WERI-Rb-1 (cell line): ENCODE data around the gene AEBP1.

Source experiments
- DNase-seq: peaks from one replicate; pipeline ENCODE4 v3.0.0-alpha.2; 2020
- H3K27ac ChIP-seq: fragments of 250-450 bp; sonication (Bioruptor Pico); 2 replicates; pipeline ENCODE4 v1.5.1; 2020; ENCODE audit warnings: mild to moderate bottlenecking, moderate library complexity
- H3K27me3 ChIP-seq: fragments of 250-450 bp; sonication (Bioruptor Pico); 2 replicates; pipeline ENCODE4 v1.5.1; 2021; ENCODE audit warnings: mild to moderate bottlenecking, low read depth, moderate library complexity; ENCODE audit not compliant: insufficient read depth, severe bottlenecking
- H3K36me3 ChIP-seq: fragments of 250-450 bp; sonication (Bioruptor Pico); 2 replicates; pipeline ENCODE4 v1.5.1; 2020; ENCODE audit warnings: mild to moderate bottlenecking, moderate library complexity
- H3K4me3 ChIP-seq: 2 replicates; pipeline ENCODE4 v1.5.1; 2011; ENCODE audit warnings: low read depth, mild to moderate bottlenecking, control low read depth, low read length
- H3K9me3 ChIP-seq: fragments of 250-450 bp; sonication (Bioruptor Pico); 2 replicates; pipeline ENCODE4 v1.5.1; 2021; ENCODE audit warnings: mild to moderate bottlenecking, moderate library complexity; ENCODE audit not compliant: severe bottlenecking
- CTCF ChIP-seq: IDR thresholded peaks from 2 replicates; pipeline ENCODE4 v1.5.1; 2011; ENCODE audit warnings: low read depth, mild to moderate bottlenecking, control low read depth, inconsistent platforms, low read length

AEBP1 gene

GRCh38 chr7:44062903-44063295, 41.2 kb upstream of the AEBP1 start:
- Histone ChIP-seq H3K9me3 (no peaks in the 10 kb centered on the region), H3K27me3 (no peaks in the 10 kb centered on the region), H3K36me3 (peaks cover 45% of the 10 kb centered on the region), H3K27ac (no peak overlapping the region), H3K4me3 (no peak overlapping the region)
- no peak for TF ChIP-seq CTCF
- no peak for DNase-seq

- H3K4me3 ChIP-seq = no peak overlapping the region
- no peak overlapping the region for H3K27ac ChIP-seq
- H3K27me3 ChIP-seq = no peaks in the 10 kb centered on the region
- DNase-seq = no peak
- H3K36me3 ChIP-seq = peaks cover 39% of the 10 kb centered on the region
- no peaks in the 10 kb centered on the region for H3K9me3 ChIP-seq
- no peak for TF ChIP-seq CTCF
Observed at GRCh38 chr7:44063547-44063893, 40.6 kb upstream of the AEBP1 start.

DNA sequence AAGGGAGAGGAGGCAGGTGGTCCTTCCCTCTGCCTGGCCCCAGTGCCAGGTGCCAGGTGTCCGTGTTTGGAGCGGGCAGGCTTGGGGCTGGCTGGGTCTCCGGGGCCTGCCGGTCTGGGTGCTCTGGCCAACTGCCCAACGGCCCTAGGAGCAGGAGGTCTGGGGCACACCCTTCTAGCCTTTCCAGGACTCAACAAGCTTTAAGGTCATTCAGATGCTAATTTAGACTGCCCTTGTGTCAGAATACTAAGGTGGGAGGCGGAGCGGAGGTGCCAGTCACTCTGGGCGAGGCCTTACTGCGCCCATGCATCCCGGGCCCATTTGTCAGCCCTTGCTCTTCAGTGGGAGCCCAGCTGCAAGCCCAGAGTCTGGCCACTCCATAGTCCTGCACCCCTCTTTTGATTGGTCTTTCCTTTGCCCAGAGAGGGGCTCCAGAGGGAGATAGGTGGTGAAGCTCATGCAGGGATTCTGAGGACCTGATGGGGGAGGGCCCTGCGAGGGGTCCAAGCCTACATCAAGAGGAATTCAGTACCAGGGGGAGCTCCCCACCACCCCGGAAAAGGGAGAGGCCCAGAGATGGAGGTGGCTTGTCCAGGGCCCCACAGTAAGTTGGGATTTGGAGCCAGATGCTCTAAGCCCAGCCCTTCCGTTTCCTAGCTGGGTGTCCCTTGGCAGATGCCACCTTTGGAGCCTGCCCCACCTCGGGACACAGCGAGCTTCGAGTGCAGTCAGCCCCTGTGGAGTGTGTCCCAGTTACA, 40.1 kb upstream of the AEBP1 start:
- Histone ChIP-seq H3K27ac (peak overlapping the region; percentile 62; the same call in 1 of the 2 replicates), H3K9me3 (no peaks in the 10 kb centered on the region), H3K27me3 (no peaks in the 10 kb centered on the region), H3K36me3 (peaks cover 33% of the 10 kb centered on the region), H3K4me3 (no peak overlapping the region)
- no peak for TF ChIP-seq CTCF
- no peak for DNase-seq

DNA sequence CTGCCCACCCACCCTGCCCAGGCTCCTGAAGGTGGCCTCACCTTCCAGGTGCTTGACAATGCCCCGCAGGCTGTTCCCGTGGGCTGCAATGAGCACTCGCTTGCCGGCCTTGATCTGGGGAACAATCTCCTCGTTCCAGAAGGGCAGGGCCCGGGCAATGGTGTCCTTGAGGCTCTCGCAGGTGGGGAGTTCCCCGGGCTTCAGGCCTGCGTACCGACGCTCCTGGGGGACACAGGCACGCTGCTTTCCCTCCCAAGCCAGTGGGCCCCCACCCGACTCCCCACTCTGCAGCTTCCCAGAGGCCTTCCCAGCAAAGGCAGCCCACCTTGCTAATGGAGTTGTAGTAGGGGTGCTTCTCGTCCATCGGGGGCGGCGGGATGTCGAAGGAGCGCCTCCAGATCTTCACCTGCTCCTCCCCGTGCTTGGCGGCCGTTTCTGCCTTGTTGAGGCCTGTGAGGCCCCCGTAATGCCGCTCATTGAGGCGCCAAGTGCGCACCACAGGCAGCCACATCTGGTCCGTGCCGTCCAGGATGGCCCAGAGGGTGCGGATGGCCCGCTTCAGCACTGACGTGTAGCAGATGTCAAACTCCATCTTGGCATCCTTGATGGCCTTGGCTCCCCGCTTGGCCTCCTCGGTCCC, 39.2 kb upstream of the AEBP1 start:
- no peak for TF ChIP-seq CTCF
- peaks cover 25% of the 10 kb centered on the region; the same call in 1 of the 2 replicates for H3K36me3 ChIP-seq
- no peaks in the 10 kb centered on the region for H3K9me3 ChIP-seq
- peak; percentile 24 for DNase-seq
- H3K4me3 ChIP-seq = peak overlapping the region; percentile 45
- peak overlapping the region; percentile 62 for H3K27ac ChIP-seq
- H3K27me3 ChIP-seq = no peaks in the 10 kb centered on the region

DNA sequence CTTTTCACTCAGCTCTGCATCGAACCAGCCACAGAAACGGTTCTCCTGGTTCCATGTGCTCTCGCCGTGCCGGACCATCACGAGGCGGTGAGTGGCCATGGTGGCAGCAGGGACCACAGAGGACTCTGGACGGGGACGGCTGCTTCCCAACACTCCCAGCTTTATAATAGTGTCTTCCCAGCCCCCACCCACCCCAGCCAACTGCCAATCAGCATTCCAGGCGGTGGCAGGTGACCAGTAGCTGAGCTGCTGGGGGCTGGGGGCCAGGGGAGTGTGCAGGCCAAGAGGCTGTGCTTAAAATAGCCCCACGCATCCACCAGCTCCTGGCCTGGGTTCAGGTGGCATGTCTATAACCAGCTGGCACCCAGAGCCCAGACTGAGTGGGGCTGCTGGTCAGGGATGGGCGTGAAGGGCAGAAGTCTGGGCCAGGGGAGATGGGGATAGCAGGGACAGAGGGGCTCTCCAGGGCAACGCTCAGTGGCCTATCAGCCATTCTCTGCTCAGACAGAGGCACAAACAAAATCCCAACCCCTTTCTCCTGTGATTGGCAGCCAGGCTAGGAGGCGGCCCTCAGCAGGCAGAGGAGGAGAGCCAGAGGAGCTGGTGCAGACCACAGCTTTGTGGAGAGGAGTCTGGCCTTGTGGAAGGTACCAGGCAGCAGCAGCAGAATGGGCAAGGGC, 38.6 kb upstream of the AEBP1 start, which contains the start of gene PGAM2:
PGAM2 (minus strand) TSS at position 137 of the 680 bp plus-strand sequence; CDS start at position 99, 38 bp downstream.
- H3K27me3 ChIP-seq = no peaks in the 10 kb centered on the region
- DNase-seq = peak; percentile 84
- no peak for TF ChIP-seq CTCF
- H3K36me3 ChIP-seq = peaks cover 20% of the 10 kb centered on the region; the same call in 1 of the 2 replicates
- H3K27ac ChIP-seq = peak within 1 kb of the TSS; percentile 62
- H3K9me3 ChIP-seq = no peaks in the 10 kb centered on the region
- peak within 1 kb of the TSS; percentile 45 for H3K4me3 ChIP-seq
